Myocyte (in vitro differentiated cells): ENCODE measurements around the gene ST3GAL2. TPM values are rescaled to one million over a fixed set of nuclear protein-coding genes. Genes with fewer than 3 reads are reported as not detected.
A peak's percentile ranks its signal among the peaks of the same experiment; 100 is the strongest.

Experiments used
- DNase-seq: peaks from one replicate; pipeline ENCODE4 v3.0.0-alpha.2; 2012; ENCODE audit warnings: low read depth
- polyA plus RNA-seq: library from polyadenylated mRNA; unstranded; fragments of >200 nt; gene quantifications from one replicate; pipeline ENCODE4 v1.2.1, GENCODE V29; 2012; ENCODE audit warnings: missing spikeins
- total RNA-seq: library from RNA; depleted of rRNA; stranded (reverse); fragments of >200 nt; gene quantifications from 2 replicates; pipeline ENCODE4 v1.2.3, GENCODE V29; 2014

ST3GAL2 gene
- total RNA-seq = 14.4 and 16.5 TPM in 2 replicates
- 22.7 TPM for polyA plus RNA-seq

- peak; percentile 96 for DNase-seq
Measured at GRCh38 chr16:70438969-70439862, at the start of gene ST3GAL2. TSS of gene ST3GAL2 (minus strand) at chr16:70439100. CDS start at chr16:70398530, 40,570 bp downstream.

- no peak for DNase-seq
Measured at GRCh38 chr16:70484867-70485266, 46.0 kb upstream of the ST3GAL2 start.

GRCh38 chr16:70483426-70483825 is 44.5 kb upstream of the ST3GAL2 start:
- DNase-seq = no peak

GRCh38 chr16:70482624-70483023 is 43.7 kb upstream of the ST3GAL2 start:
- DNase-seq = no peak

- no peak for DNase-seq
Measured at GRCh38 chr16:70481929-70482536, 43.1 kb upstream of the ST3GAL2 start.

GRCh38 chr16:70480127-70481105 is 41.5 kb upstream of the ST3GAL2 start:
- DNase-seq = no peak

- DNase-seq = no peak
Measured at GRCh38 chr16:70478912-70479341, 40.0 kb upstream of the ST3GAL2 start.

GRCh38 chr16:70478169-70478568 is 39.3 kb upstream of the ST3GAL2 start:
- no peak for DNase-seq

- peak; percentile 85 for DNase-seq
Measured at GRCh38 chr16:70476272-70477020, 37.5 kb upstream of the ST3GAL2 start.

GRCh38 chr16:70475054-70475871 is 36.4 kb upstream of the ST3GAL2 start:
- no peak for DNase-seq

- DNase-seq = no peak
Measured at GRCh38 chr16:70474320-70475053, 35.6 kb upstream of the ST3GAL2 start.

GRCh38 chr16:70473446-70474319 is 34.8 kb upstream of the ST3GAL2 start:
- no peak for DNase-seq

GRCh38 chr16:70472786-70473433 is 34.0 kb upstream of the ST3GAL2 start:
- DNase-seq = no peak

GRCh38 chr16:70470927-70471341 is 32.0 kb upstream of the ST3GAL2 start:
- DNase-seq = peak; percentile 28

- no peak for DNase-seq
Measured at GRCh38 chr16:70470141-70470926, 31.4 kb upstream of the ST3GAL2 start.

- DNase-seq = no peak
Measured at GRCh38 chr16:70468776-70469525, 30.1 kb upstream of the ST3GAL2 start.
